Adipocyte (in vitro differentiated cells): ENCODE results near the gene MAGI1.

Source experiments
- DNase-seq: peaks from one replicate; pipeline ENCODE4 v3.0.0-alpha.2; 2015; ENCODE audit warnings: low read depth
- H3K27me3 ChIP-seq: replicated peaks from 2 replicates; pipeline ENCODE4 v1.7.0; 2013; ENCODE audit warnings: mild to moderate bottlenecking, low read length, moderate library complexity; ENCODE audit not compliant: control insufficient read depth, insufficient read depth
- H3K36me3 ChIP-seq: 2 replicates; pipeline ENCODE4 v1.7.0; 2013; ENCODE audit warnings: low read length, mild to moderate bottlenecking, moderate library complexity; ENCODE audit not compliant: control insufficient read depth, insufficient read depth, severe bottlenecking
- H3K4me1 ChIP-seq: 2 replicates; pipeline ENCODE4 v1.7.0; 2013; ENCODE audit warnings: mild to moderate bottlenecking, low read length, moderate library complexity; ENCODE audit not compliant: control insufficient read depth, insufficient read depth
- H3K4me3 ChIP-seq: 2 replicates; pipeline ENCODE4 v1.7.0; 2013; ENCODE audit warnings: mild to moderate bottlenecking, low read length, moderate library complexity
- H3K9ac ChIP-seq: 2 replicates; pipeline ENCODE4 v1.7.0; 2013; ENCODE audit warnings: mild to moderate bottlenecking, low read length, moderate library complexity
- H3K9me3 ChIP-seq: 2 replicates; pipeline ENCODE4 v1.7.0; 2013; ENCODE audit warnings: mild to moderate bottlenecking, low read length, moderate library complexity; ENCODE audit not compliant: control insufficient read depth

The MAGI1 gene

DNA sequence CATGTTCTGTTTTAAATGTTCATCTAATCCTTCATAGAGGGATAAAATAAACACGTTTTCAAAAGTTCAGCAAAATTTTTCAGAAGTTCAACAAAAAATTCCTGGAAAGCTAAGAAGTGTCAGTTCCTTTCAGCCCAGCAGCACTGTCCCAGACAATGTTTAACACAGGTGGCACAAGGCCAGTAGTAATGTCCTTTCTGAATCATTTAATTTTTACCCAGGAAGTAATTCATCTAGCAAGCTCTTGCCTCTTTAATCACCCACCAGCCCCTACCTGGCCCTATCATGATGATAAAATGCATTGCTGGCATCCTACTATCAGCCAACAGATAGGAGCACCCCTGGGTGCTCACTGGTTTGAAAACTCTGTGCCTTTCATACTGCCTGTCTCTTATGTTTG, 723.8 kb downstream of the MAGI1 start:
- Histone ChIP-seq H3K4me1 (no peaks in the 10 kb centered on the region), H3K9ac (no peak overlapping the region), H3K9me3 (peaks cover 8% of the 10 kb centered on the region), H3K4me3 (no peak overlapping the region), H3K27me3 (peaks cover 4% of the 10 kb centered on the region), H3K36me3 (no peaks in the 10 kb centered on the region)
- DNase-seq = no peak

DNA sequence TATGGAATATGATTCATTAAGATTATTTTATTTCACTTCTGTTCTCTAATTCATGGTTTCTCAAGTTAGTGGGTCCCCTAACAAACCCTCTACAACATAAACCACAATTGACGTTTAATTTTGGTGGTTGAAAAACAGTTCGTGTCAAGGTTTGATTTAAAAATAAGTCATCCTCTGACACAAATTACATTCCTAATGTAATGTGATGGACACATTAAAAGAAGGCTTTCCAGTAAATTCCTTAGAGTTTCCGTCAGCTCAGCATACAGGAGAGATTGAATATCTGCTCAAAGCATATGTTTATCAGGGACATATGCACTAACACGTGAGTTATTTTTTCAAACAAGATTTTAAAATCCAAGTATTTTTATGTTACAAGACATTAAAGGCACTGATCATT, 724.4 kb downstream of the MAGI1 start:
- no peak overlapping the region for H3K9ac ChIP-seq
- no peaks in the 10 kb centered on the region for H3K4me1 ChIP-seq
- no peaks in the 10 kb centered on the region for H3K36me3 ChIP-seq
- H3K9me3 ChIP-seq = peaks cover 8% of the 10 kb centered on the region
- H3K27me3 ChIP-seq = peaks cover 4% of the 10 kb centered on the region
- peak; percentile 15 for DNase-seq
- H3K4me3 ChIP-seq = no peak overlapping the region

DNA sequence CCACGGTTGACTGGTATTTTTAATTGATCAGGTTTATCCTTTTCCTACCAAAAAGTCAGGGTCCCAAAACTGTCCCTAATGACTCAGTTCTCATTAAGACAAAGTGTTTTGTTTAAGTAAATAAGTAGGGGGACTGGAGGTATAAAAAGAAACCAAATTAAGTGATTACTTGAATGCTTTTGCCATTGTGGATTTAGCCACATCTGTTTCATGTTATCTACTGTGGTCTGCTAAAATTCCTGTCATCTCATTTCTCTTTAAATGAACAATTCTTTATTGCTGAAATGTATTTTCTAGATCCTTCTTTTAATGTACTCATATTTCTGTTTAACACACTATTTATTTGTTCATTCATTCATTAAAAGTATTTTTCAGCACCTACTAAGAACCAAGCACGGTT, 725.1 kb downstream of the MAGI1 start:
- DNase-seq = peak; percentile 50
- no peaks in the 10 kb centered on the region for H3K4me1 ChIP-seq
- H3K27me3 ChIP-seq = peaks cover 4% of the 10 kb centered on the region
- H3K4me3 ChIP-seq = no peak overlapping the region
- H3K9ac ChIP-seq = no peak overlapping the region
- peaks cover 8% of the 10 kb centered on the region for H3K9me3 ChIP-seq
- H3K36me3 ChIP-seq = no peaks in the 10 kb centered on the region

DNA sequence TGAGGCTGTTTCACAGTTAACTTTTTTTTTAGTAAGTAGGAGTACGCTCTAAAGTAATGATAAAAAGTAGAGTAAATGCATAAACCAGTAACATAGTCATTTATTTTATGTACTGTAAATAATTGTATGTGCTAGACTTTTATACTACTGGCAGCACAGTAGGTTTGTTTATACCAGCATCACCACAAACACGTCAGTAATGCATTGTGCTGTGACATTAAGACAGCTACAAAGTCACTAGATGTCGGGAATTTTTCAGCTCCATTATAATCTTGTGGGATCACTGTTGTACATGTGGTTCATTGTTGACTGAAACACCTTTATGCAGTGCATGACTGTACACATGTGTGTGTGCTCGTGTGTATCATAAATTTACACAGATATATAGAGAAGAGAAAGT, 732.9 kb downstream of the MAGI1 start:
- H3K9ac ChIP-seq = no peak overlapping the region
- DNase-seq = no peak
- no peaks in the 10 kb centered on the region for H3K36me3 ChIP-seq

More for the DNA sequence above, 732.9 kb downstream of the MAGI1 start:
- H3K27me3 ChIP-seq = peaks cover 11% of the 10 kb centered on the region
- H3K4me1 ChIP-seq = no peaks in the 10 kb centered on the region
- no peak overlapping the region for H3K4me3 ChIP-seq
- no peaks in the 10 kb centered on the region for H3K9me3 ChIP-seq
